ENCODE results near the gene SOBP.

SOBP gene

GRCh38 chr6:107674995-107675738 is 185.2 kb downstream of the SOBP start:
- H3K9me3 Mint-ChIP-seq: no peaks in the 10 kb centered on the region
- H3K27me3 Mint-ChIP-seq (ENCODE audit: low read depth, poor library complexity): no peaks in the 10 kb centered on the region
- no peak overlapping the region for H3K4me3 Mint-ChIP-seq
- TF ChIP-seq CTCF (IDR thresholded peaks at IDR 0.05): peak; percentile 93
- H3K4me1 Mint-ChIP-seq: peaks cover 70% of the 10 kb centered on the region
- peak overlapping the region; percentile 72 for H3K27ac Mint-ChIP-seq
- peak; percentile 89 for DNase-seq
- peaks cover 4% of the 10 kb centered on the region for H3K36me3 Mint-ChIP-seq (ENCODE audit: low read depth)

GRCh38 chr6:107676042-107676441 is 186.1 kb downstream of the SOBP start:
- H3K9me3 Mint-ChIP-seq: peaks cover 6% of the 10 kb centered on the region
- TF ChIP-seq CTCF (IDR thresholded peaks at IDR 0.05): no peak
- H3K4me1 Mint-ChIP-seq: peaks cover 68% of the 10 kb centered on the region
- no peak overlapping the region for H3K27ac Mint-ChIP-seq
- no peaks in the 10 kb centered on the region for H3K27me3 Mint-ChIP-seq (ENCODE audit: low read depth, poor library complexity)
- H3K4me3 Mint-ChIP-seq: no peak overlapping the region
- peaks cover 4% of the 10 kb centered on the region for H3K36me3 Mint-ChIP-seq (ENCODE audit: low read depth)
- no peak for DNase-seq

GRCh38 chr6:107677399-107677798 is 187.5 kb downstream of the SOBP start:
- Mint-ChIP-seq H3K4me1 (peaks cover 54% of the 10 kb centered on the region), H3K4me3 (no peak overlapping the region), H3K27me3 (ENCODE audit: low read depth, poor library complexity) (no peaks in the 10 kb centered on the region), H3K36me3 (ENCODE audit: low read depth) (peaks cover 6% of the 10 kb centered on the region), H3K9me3 (peaks cover 15% of the 10 kb centered on the region), H3K27ac (no peak overlapping the region)
- no peak for TF ChIP-seq CTCF (IDR thresholded peaks at IDR 0.05)
- DNase-seq: no peak

GRCh38 chr6:107679457-107679856 is 189.5 kb downstream of the SOBP start:
- peak overlapping the region; percentile 77 for H3K27ac Mint-ChIP-seq
- peak; percentile 33 for DNase-seq
- TF ChIP-seq CTCF (IDR thresholded peaks at IDR 0.05): no peak
- peaks cover 3% of the 10 kb centered on the region for H3K27me3 Mint-ChIP-seq (ENCODE audit: low read depth, poor library complexity)
- peaks cover 14% of the 10 kb centered on the region for H3K36me3 Mint-ChIP-seq (ENCODE audit: low read depth)
- H3K4me1 Mint-ChIP-seq: peaks cover 37% of the 10 kb centered on the region
- peaks cover 35% of the 10 kb centered on the region for H3K9me3 Mint-ChIP-seq
- no peak overlapping the region for H3K4me3 Mint-ChIP-seq

GRCh38 chr6:107682721-107683120 is 192.8 kb downstream of the SOBP start:
- Mint-ChIP-seq H3K27ac (no peak overlapping the region), H3K9me3 (peaks cover 65% of the 10 kb centered on the region), H3K36me3 (ENCODE audit: low read depth) (peaks cover 30% of the 10 kb centered on the region), H3K27me3 (ENCODE audit: low read depth, poor library complexity) (peaks cover 3% of the 10 kb centered on the region), H3K4me3 (no peak overlapping the region), H3K4me1 (peaks cover 16% of the 10 kb centered on the region)
- no peak for DNase-seq
- no peak for TF ChIP-seq CTCF (IDR thresholded peaks at IDR 0.05)

GRCh38 chr6:107683183-107683582 is 193.3 kb downstream of the SOBP start:
- peaks cover 30% of the 10 kb centered on the region for H3K36me3 Mint-ChIP-seq (ENCODE audit: low read depth)
- DNase-seq: no peak
- no peak for TF ChIP-seq CTCF (IDR thresholded peaks at IDR 0.05)
- H3K9me3 Mint-ChIP-seq: peaks cover 69% of the 10 kb centered on the region
- H3K4me3 Mint-ChIP-seq: no peak overlapping the region
- no peak overlapping the region for H3K27ac Mint-ChIP-seq
- peaks cover 16% of the 10 kb centered on the region for H3K4me1 Mint-ChIP-seq
- peaks cover 7% of the 10 kb centered on the region for H3K27me3 Mint-ChIP-seq (ENCODE audit: low read depth, poor library complexity)

Measured in nephron progenitor cell (in vitro differentiated cells).